Breast epithelium (tissue), 3 donors: ENCODE data around the gene NPHS2.

Experiments
- CTCF ChIP-seq, 3 donors: fragments of 450-650 bp; IDR thresholded peaks; one replicate each; pipeline ENCODE4 v1.5.1; 2016 to 2017; ENCODE audit warnings: antibody characterized with exemption in 3 of 3, mild to moderate bottlenecking in 3 of 3, moderate library complexity in 3 of 3
- POLR2A ChIP-seq: fragments of 450-650 bp; IDR thresholded peaks from one replicate; pipeline ENCODE4 v1.6.1; 2016; ENCODE audit warnings: antibody characterized with exemption, mild to moderate bottlenecking, moderate library complexity

DNA sequence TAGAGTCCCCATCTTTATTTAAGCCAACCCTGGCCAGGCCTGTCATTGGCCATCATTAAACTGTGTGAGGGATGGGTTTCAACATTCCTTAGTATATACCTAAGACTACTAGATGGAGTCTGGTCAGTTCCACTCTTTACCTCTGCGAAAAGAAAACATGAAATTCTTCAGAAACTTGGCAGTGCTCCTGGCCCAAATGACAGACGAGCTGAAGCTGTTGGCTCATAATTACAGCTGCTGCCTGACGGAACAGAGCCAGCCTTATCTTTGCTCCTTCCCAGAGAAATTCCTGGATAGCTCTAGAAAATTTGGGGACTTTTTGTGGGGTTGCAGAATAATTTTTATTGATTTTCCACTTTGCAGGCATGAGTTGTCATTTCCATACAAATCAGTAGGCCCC, 30.4 kb downstream of the NPHS2 start:
- TF ChIP-seq CTCF (IDR thresholded peaks at IDR 0.05) = no peak
- TF ChIP-seq POLR2A = no peak
